Skeletal muscle tissue (tissue), 4 donors: ENCODE results near the gene PAFAH1B2. TPM values are rescaled to one million over a fixed set of nuclear protein-coding genes. Genes with fewer than 3 reads are reported as not detected.

ENCODE experiments used
- H3K27ac ChIP-seq: one replicate; pipeline ENCODE4 v1.7.0; 2013; ENCODE audit warnings: mild to moderate bottlenecking, low read depth, low read length, inconsistent platforms
- H3K27me3 ChIP-seq, 3 donors: one replicate each; pipeline ENCODE4 v1.7.0; 2013; ENCODE audit warnings: low read length in 3 of 3; ENCODE audit not compliant: control insufficient read depth in 3 of 3, insufficient read depth in 3 of 3
- H3K36me3 ChIP-seq, 3 donors: one replicate each; pipeline ENCODE4 v1.7.0; 2013; ENCODE audit warnings: low read length in 3 of 3; ENCODE audit not compliant: control insufficient read depth in 3 of 3, insufficient read depth in 3 of 3
- H3K4me1 ChIP-seq, 3 donors: one replicate each; pipeline ENCODE4 v1.7.0; 2013; ENCODE audit warnings: low read length in 3 of 3, mild to moderate bottlenecking in 3 of 3; ENCODE audit not compliant: control insufficient read depth in 3 of 3, insufficient read depth in 3 of 3
- H3K4me3 ChIP-seq, 3 donors: one replicate each; pipeline ENCODE4 v1.7.0; 2013; ENCODE audit warnings: low read length in 3 of 3
- H3K9ac ChIP-seq, 3 donors: one replicate each; pipeline ENCODE4 v1.7.0; 2013; ENCODE audit warnings: low read length in 3 of 3, mild to moderate bottlenecking in 3 of 3, moderate library complexity in 2 of 3, low read depth in 1 of 3
- H3K9me3 ChIP-seq, 3 donors: one replicate each; pipeline ENCODE4 v1.7.0; 2013; ENCODE audit warnings: low read length in 3 of 3; ENCODE audit not compliant: control insufficient read depth in 3 of 3
- total RNA-seq: library from RNA; depleted of rRNA; stranded (reverse); fragments of >200 nt; gene quantifications from one replicate; pipeline ENCODE4 v1.2.3, GENCODE V29; 2014
- donor health status: Osteomylitis.

PAFAH1B2 gene
- total RNA-seq, 1 donor from 2014 or later: 75.2 TPM

DNA sequence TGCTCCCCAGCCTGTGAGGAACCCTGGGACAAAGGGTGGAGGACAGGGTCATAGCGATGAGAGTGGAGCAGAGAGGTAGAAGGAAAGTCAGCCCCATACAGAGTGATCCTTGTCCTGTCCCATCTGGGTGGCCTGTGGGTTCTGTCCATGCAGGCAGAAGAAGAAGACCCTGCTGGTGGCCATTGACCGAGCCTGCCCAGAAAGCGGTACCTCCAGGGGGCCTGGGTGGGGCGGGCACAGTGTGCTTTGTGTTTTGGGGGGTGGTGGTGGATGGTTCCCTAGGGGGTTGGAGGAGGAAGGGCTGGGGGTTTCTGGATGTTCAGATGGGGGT lies 42.3 kb downstream of the PAFAH1B2 start:
- Histone ChIP-seq H3K4me3 (no peak overlapping the region), H3K27ac (peak overlapping the region; percentile 28), H3K27me3 (no peaks in the 10 kb centered on the region), H3K9me3 (no peaks in the 10 kb centered on the region), H3K4me1 (peaks cover 2 to 4% (median 2%) of the 10 kb centered on the region in 3 donors), H3K9ac (no peak overlapping the region), H3K36me3 (peaks cover 66 to 75% (median 70%) of the 10 kb centered on the region in 3 donors)

DNA sequence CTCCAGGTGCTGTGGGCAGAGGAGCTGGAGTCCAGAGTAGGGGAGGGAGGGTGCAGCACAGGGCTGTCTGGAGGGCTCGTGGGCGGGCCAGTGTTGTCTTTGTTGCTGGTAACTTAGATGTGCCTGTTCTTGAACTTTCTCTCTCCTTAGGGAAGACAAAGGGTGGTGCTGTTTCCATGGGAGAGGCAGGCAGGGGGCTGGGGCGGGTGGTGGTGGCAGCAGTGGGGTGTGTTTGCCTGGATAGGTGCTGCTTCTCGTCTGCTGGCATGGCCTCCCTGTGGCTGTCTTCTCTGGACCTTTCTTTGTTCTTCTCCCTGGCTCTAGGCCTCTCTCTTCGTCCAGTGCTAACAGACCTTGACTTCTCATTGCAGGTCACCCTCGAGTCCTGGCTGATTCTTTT lies 42.9 kb downstream of the PAFAH1B2 start:
- H3K36me3 ChIP-seq: peaks cover 67 to 78% (median 74%) of the 10 kb centered on the region in 3 donors
- H3K27ac ChIP-seq: no peak overlapping the region
- H3K4me1 ChIP-seq: peaks cover 0 to 2% (median 0%) of the 10 kb centered on the region in 3 donors

GRCh38 chr11:117187428-117187798 lies 43.3 kb downstream of the PAFAH1B2 start:
- Histone ChIP-seq H3K27ac (no peak overlapping the region), H3K9ac (no peak overlapping the region), H3K27me3 (no peaks in the 10 kb centered on the region), H3K4me3 (no peak overlapping the region), H3K9me3 (no peaks in the 10 kb centered on the region), H3K4me1 (peaks cover 0 to 2% (median 0%) of the 10 kb centered on the region in 3 donors), H3K36me3 (peaks cover 66 to 75% (median 74%) of the 10 kb centered on the region in 3 donors)

More for the DNA sequence above, 42.9 kb downstream of the PAFAH1B2 start:
- Histone ChIP-seq H3K27me3 (no peaks in the 10 kb centered on the region), H3K9ac (no peak overlapping the region), H3K9me3 (no peaks in the 10 kb centered on the region), H3K4me3 (no peak overlapping the region)

GRCh38 chr11:117187799-117188481 lies 43.9 kb downstream of the PAFAH1B2 start:
- Histone ChIP-seq H3K27me3 (no peaks in the 10 kb centered on the region), H3K9ac (no peak overlapping the region), H3K27ac (no peak overlapping the region), H3K4me3 (no peak overlapping the region), H3K36me3 (peaks cover 68 to 76% (median 74%) of the 10 kb centered on the region in 3 donors), H3K4me1 (peaks cover 0 to 2% (median 0%) of the 10 kb centered on the region in 3 donors), H3K9me3 (no peaks in the 10 kb centered on the region)

DNA sequence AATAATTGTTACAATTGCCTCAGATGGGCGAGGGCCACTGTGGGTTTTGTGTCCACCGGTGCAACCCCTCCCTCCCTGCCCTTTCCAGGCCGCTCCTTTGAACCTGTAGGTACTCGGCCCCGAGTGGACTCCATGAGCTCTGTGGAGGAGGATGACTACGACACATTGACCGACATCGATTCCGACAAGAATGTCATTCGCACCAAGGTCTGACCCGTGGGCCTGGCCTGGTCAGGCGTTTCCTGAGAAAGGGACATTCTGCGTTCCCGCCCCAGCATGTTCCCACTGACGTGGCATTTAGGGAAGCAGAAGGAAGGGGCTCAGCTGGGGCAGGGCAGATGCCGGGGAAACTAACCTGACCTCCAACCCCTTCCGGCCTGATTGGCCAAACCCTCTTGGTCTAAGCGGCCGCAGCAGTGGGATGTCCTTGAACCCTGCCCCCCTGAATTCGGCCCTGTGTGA lies 44.6 kb downstream of the PAFAH1B2 start:
- Histone ChIP-seq H3K27me3 (no peaks in the 10 kb centered on the region), H3K27ac (no peak overlapping the region), H3K4me1 (peaks cover 0 to 2% (median 0%) of the 10 kb centered on the region in 3 donors), H3K9me3 (no peaks in the 10 kb centered on the region), H3K9ac (no peak overlapping the region), H3K36me3 (peaks cover 70 to 80% (median 79%) of the 10 kb centered on the region in 3 donors), H3K4me3 (no peak overlapping the region)

DNA sequence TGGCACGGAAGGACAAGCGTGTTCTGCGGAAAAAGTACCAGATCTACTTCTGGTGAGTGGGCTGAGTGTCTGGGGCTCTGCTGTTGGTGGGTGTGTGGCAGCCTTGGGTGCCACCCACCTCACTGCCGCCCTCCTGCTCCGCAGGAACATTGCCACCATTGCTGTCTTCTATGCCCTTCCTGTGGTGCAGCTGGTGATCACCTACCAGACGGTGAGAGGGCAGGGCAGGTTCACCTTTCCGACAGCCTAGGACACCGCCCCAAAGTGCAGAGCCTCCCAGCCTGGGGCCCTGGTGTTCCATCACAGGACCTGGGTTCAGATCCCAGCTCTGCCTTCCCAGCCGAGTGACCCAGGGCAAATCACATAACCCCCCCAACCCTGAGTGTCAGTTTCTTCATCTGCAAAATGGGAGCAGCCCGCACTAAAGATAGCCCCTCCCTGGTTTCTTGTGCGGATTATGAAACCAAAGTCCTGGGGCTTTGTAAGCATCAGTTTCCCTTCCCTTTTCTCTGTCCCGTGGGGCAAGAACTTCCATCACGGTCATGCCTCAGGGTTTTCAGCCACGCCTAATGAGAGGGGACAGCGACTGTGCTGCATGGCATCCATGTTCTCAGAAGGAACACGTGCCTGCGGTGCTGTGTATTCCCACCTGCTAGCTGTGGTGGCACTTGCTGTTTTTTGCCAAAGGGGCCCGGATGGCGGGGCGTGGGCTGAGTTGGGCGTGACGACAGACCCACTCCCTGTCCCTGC lies 45.3 kb downstream of the PAFAH1B2 start:
- peaks cover 0 to 4% (median 4%) of the 10 kb centered on the region in 3 donors for H3K4me1 ChIP-seq

DNA sequence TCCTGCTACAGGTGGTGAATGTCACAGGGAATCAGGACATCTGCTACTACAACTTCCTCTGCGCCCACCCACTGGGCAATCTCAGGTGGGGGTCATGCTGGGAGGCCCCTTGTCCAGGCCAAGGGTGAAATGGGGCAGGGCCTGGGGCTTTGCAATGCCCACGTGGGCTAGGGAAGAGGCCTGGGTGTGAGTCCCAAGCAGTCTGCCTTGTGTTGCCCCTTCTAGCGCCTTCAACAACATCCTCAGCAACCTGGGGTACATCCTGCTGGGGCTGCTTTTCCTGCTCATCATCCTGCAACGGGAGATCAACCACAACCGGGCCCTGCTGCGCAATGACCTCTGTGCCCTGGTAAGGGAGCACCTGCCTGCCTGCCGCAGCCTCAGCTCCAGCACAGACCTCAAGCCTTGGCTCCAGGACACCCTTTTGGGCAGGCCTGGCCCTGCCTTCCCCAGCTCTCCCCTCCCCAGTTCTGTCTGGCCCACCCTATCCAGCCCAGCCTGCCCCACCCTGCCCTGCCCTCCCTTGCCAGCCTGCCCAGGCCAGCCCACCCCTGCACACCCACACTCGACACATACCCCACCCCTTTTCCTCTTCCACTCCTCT lies 46.0 kb downstream of the PAFAH1B2 start:
- H3K4me3 ChIP-seq: no peak overlapping the region
- H3K27me3 ChIP-seq: no peaks in the 10 kb centered on the region
- no peaks in the 10 kb centered on the region for H3K9me3 ChIP-seq
- H3K27ac ChIP-seq: no peak overlapping the region
- peaks cover 62 to 74% (median 73%) of the 10 kb centered on the region in 3 donors for H3K36me3 ChIP-seq
- H3K4me1 ChIP-seq: peaks cover 0 to 6% (median 4%) of the 10 kb centered on the region in 3 donors
- H3K9ac ChIP-seq: no peak overlapping the region

More for the DNA sequence above, 45.3 kb downstream of the PAFAH1B2 start:
- no peaks in the 10 kb centered on the region for H3K27me3 ChIP-seq
- H3K36me3 ChIP-seq: peaks cover 63 to 74% (median 73%) of the 10 kb centered on the region in 3 donors
- no peaks in the 10 kb centered on the region for H3K9me3 ChIP-seq
- H3K4me3 ChIP-seq: no peak overlapping the region
- no peak overlapping the region for H3K9ac ChIP-seq
- H3K27ac ChIP-seq: no peak overlapping the region

- no peaks in the 10 kb centered on the region for H3K9me3 ChIP-seq
- H3K4me1 ChIP-seq: peaks cover 0 to 6% (median 4%) of the 10 kb centered on the region in 3 donors
- H3K9ac ChIP-seq: no peak overlapping the region
- H3K27ac ChIP-seq: no peak overlapping the region
- peaks cover 61 to 74% (median 68%) of the 10 kb centered on the region in 3 donors for H3K36me3 ChIP-seq
- H3K27me3 ChIP-seq: no peaks in the 10 kb centered on the region
- H3K4me3 ChIP-seq: no peak overlapping the region
Observed at GRCh38 chr11:117191680-117192400, 47.8 kb downstream of the PAFAH1B2 start.

- Histone ChIP-seq H3K36me3 (peaks cover 58 to 70% (median 62%) of the 10 kb centered on the region in 3 donors), H3K27me3 (no peaks in the 10 kb centered on the region), H3K9ac (peak overlapping the region in 1 of 3 donors; percentile 43), H3K9me3 (no peaks in the 10 kb centered on the region), H3K4me1 (peaks cover 0 to 9% (median 4%) of the 10 kb centered on the region in 3 donors), H3K27ac (no peak overlapping the region), H3K4me3 (no peak overlapping the region)
Observed at GRCh38 chr11:117192401-117192875, 48.4 kb downstream of the PAFAH1B2 start.
